GM12801 (cell line): ENCODE results near the gene EEF1AKMT2.

Source experiments
- TF ChIP-seq, protein P1 (sequence below): IDR thresholded peaks from one replicate; pipeline ENCODE4 v1.5.1; 2011; ENCODE audit warnings: control low read depth; ENCODE audit not compliant: insufficient read length; ENCODE audit errors: extremely low read depth

EEF1AKMT2 gene

DNA sequence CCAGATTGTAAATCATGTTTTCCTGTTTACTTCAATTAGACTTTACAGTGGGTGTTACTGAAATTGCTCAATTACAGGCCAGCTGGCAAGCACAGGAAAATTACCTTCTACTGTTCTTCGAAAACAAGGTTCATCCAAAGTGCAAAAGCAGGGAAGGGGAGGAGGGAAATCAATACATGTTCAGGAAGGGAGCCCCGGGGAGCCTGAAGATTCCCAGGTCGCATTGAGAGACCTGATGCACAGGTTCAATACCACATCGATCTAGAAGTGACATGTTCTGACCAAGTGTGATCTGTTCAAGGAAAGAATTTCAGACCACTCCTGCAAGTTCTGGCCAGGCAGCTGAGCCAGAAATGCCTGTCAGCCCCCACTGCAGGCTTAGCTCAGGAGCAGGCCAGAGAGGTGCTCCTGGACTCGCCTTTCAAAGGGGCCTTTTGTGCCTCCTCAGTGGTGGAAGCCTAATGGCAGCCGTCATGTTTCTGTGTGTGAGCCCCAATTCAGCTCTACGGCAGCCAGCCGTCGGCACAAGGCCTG, 83.4 kb downstream of the EEF1AKMT2 start:
- TF ChIP-seq, protein P1, sequence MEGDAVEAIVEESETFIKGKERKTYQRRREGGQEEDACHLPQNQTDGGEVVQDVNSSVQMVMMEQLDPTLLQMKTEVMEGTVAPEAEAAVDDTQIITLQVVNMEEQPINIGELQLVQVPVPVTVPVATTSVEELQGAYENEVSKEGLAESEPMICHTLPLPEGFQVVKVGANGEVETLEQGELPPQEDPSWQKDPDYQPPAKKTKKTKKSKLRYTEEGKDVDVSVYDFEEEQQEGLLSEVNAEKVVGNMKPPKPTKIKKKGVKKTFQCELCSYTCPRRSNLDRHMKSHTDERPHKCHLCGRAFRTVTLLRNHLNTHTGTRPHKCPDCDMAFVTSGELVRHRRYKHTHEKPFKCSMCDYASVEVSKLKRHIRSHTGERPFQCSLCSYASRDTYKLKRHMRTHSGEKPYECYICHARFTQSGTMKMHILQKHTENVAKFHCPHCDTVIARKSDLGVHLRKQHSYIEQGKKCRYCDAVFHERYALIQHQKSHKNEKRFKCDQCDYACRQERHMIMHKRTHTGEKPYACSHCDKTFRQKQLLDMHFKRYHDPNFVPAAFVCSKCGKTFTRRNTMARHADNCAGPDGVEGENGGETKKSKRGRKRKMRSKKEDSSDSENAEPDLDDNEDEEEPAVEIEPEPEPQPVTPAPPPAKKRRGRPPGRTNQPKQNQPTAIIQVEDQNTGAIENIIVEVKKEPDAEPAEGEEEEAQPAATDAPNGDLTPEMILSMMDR: no peak
